Spinal cord (tissue), 10 donors: ENCODE data around the gene SLC16A11. TPM values are rescaled to one million over a fixed set of nuclear protein-coding genes. Genes with fewer than 3 reads are reported as not detected.
"Not testable (repeated sequence)": the region's sequence is repeated elsewhere in the genome, so short reads cannot be mapped to it uniquely, and the experiment has no call there.

Experiments
- DNase-seq, 6 donors: peaks; one replicate each; pipeline versions ENCODE4 v3.0.0 to v3.0.0-alpha.2; 2013 to 2015; ENCODE audit warnings: low spot score in 6 of 6, low read depth in 4 of 6
- H3K27ac ChIP-seq: one replicate; pipeline ENCODE4 v1.5.1; 2013; ENCODE audit warnings: low read depth, low read length, control low read depth
- H3K27me3 ChIP-seq: one replicate; pipeline ENCODE4 v1.6.1; 2013; ENCODE audit warnings: low read length; ENCODE audit not compliant: control insufficient read depth, insufficient read depth
- H3K36me3 ChIP-seq: one replicate; pipeline ENCODE4 v1.6.1; 2013; ENCODE audit warnings: low read length; ENCODE audit not compliant: control insufficient read depth, insufficient read depth
- H3K4me1 ChIP-seq: one replicate; pipeline ENCODE4 v1.6.1; 2013; ENCODE audit warnings: low read length; ENCODE audit not compliant: control insufficient read depth, insufficient read depth
- H3K4me3 ChIP-seq: one replicate; pipeline ENCODE4 v1.5.1; 2013; ENCODE audit warnings: low read depth, low read length, control low read depth
- H3K9me3 ChIP-seq: one replicate; pipeline ENCODE4 v1.6.1; 2013; ENCODE audit warnings: low read length; ENCODE audit not compliant: control insufficient read depth, insufficient read depth
- WGBS: methylation state at CpG from one replicate; pipeline ENCODE4 v1.1.5; 2013; ENCODE audit warnings: missing lambda C conversion rate; ENCODE audit not compliant: insufficient coverage; 5-methylcytosine and 5-hydroxymethylcytosine counted together
- long read RNA-seq, 4 donors: transcript quantifications; one replicate each; lab custom pipeline, GENCODE V29; 2026
- polyA plus RNA-seq, 2 donors: library from polyadenylated mRNA; unstranded; fragments of 120-200 nt; gene quantifications; one replicate each; pipeline ENCODE4 v1.2.1, GENCODE V29; 2013; ENCODE audit not compliant: insufficient read length in 2 of 2
- total RNA-seq, 2 donors: library from RNA; depleted of rRNA in 1 of 2; stranded (reverse); fragments of 120-200 nt in 1 of 2; fragments of >200 nt in 1 of 2; gene quantifications; one replicate each; pipeline versions ENCODE4 v1.2.3 to v1.2.4, GENCODE V29; 2013 to 2014
- donor health status: healthy.

The SLC16A11 gene
- 1 to 10 TPM in 1 of 2 donors, under 1 TPM in 1; 0.20 to 2.5 TPM for total RNA-seq
- polyA plus RNA-seq, result under 1 TPM; 0.52 to 0.95 TPM
- long read RNA-seq, donor 1, result 0 reads
- long read RNA-seq, donor 2, result 0 reads
- long read RNA-seq, donor 3, result 0 reads
- long read RNA-seq, donor 4, result 0 reads

GRCh38 chr17:7043497-7044198 lies at the start of gene SLC16A11:
TSS of gene SLC16A11 (minus strand) at chr17:7044092. CDS start at chr17:7043513, 579 bp downstream.
- Histone ChIP-seq H3K27me3 (peaks cover 53% of the 10 kb centered on the region), H3K4me3 (peak within 1 kb of the TSS; percentile 35), H3K4me1 (peaks cover 40% of the 10 kb centered on the region), H3K9me3 (no peaks in the 10 kb centered on the region), H3K27ac (no peak within 1 kb of the TSS), H3K36me3 (no peaks in the 10 kb centered on the region)
- under 1% methylated on average over 41 of the region's 58 CpGs for WGBS
- peak in 2 of 6 donors; percentile 47 to 71 for DNase-seq

GRCh38 chr17:7091311-7092005 lies 47.6 kb upstream of the SLC16A11 start:
- H3K27ac ChIP-seq, H3K4me1 ChIP-seq, H3K4me3 ChIP-seq, H3K27me3 ChIP-seq, DNase-seq, H3K36me3 ChIP-seq, H3K9me3 ChIP-seq: not testable (repeated sequence)
- WGBS, result 92% methylated on average over 2 of the region's 28 CpGs

GRCh38 chr17:7089570-7089969 lies 45.7 kb upstream of the SLC16A11 start:
- not testable (repeated sequence) for DNase-seq, H3K9me3 ChIP-seq
- WGBS, result 94% methylated on average over 3 of the region's 6 CpGs

GRCh38 chr17:7088442-7088841 lies 44.5 kb upstream of the SLC16A11 start:
- WGBS, result 73% methylated on average over 4 of the region's 4 CpGs
- not testable (repeated sequence) for H3K4me1 ChIP-seq, H3K27me3 ChIP-seq, DNase-seq, H3K36me3 ChIP-seq, H3K27ac ChIP-seq, H3K9me3 ChIP-seq, H3K4me3 ChIP-seq

More at GRCh38 chr17:7089570-7089969, 45.7 kb upstream of the SLC16A11 start:
- H3K4me3 ChIP-seq, H3K36me3 ChIP-seq, H3K27me3 ChIP-seq, H3K4me1 ChIP-seq, H3K27ac ChIP-seq: not testable (repeated sequence)

GRCh38 chr17:7084088-7084487 lies 40.2 kb upstream of the SLC16A11 start:
- peak in 5 of 6 donors; percentile 6 to 77 (median 29) for DNase-seq
- H3K27me3 ChIP-seq, result no peaks in the 10 kb centered on the region
- H3K27ac ChIP-seq, result no peak overlapping the region
- H3K36me3 ChIP-seq, result no peaks in the 10 kb centered on the region
- WGBS, result 39% methylated on average over 3 of the region's 7 CpGs
- no peaks in the 10 kb centered on the region for H3K4me1 ChIP-seq
- H3K4me3 ChIP-seq, result no peak overlapping the region
- H3K9me3 ChIP-seq, result no peaks in the 10 kb centered on the region

GRCh38 chr17:7083592-7083991 lies 39.7 kb upstream of the SLC16A11 start:
- H3K4me3 ChIP-seq, result no peak overlapping the region
- no peaks in the 10 kb centered on the region for H3K9me3 ChIP-seq
- no peaks in the 10 kb centered on the region for H3K36me3 ChIP-seq
- no peak overlapping the region for H3K27ac ChIP-seq
- H3K27me3 ChIP-seq, result no peaks in the 10 kb centered on the region
- 69% methylated on average over 4 of the region's 4 CpGs for WGBS
- no peaks in the 10 kb centered on the region for H3K4me1 ChIP-seq
- peak in 1 of 6 donors; percentile 2 for DNase-seq

- Histone ChIP-seq H3K27ac (no peak overlapping the region), H3K36me3 (no peaks in the 10 kb centered on the region), H3K27me3 (no peaks in the 10 kb centered on the region), H3K9me3 (no peaks in the 10 kb centered on the region), H3K4me3 (no peak overlapping the region), H3K4me1 (no peaks in the 10 kb centered on the region)
- DNase-seq, result no peak
- WGBS, result 91% methylated on average over 12 of the region's 16 CpGs
These were observed 37.6 kb upstream of the SLC16A11 start for GRCh38 chr17:7081341-7082062.

GRCh38 chr17:7080456-7081041 lies 36.7 kb upstream of the SLC16A11 start:
- H3K27me3 ChIP-seq, result no peaks in the 10 kb centered on the region
- WGBS, result 42% methylated on average over 4 of the region's 10 CpGs
- no peaks in the 10 kb centered on the region for H3K36me3 ChIP-seq
- no peak for DNase-seq
- no peak overlapping the region for H3K4me3 ChIP-seq
- no peak overlapping the region for H3K27ac ChIP-seq
- H3K9me3 ChIP-seq, result no peaks in the 10 kb centered on the region
- no peaks in the 10 kb centered on the region for H3K4me1 ChIP-seq
